ENCODE results near the gene MCF2L2.
A peak's percentile ranks its signal among the peaks of the same experiment; 100 is the strongest.

The MCF2L2 gene

GRCh38 chr3:183158551-183159006 lies 269.8 kb downstream of the MCF2L2 start:
- peak in 1 of 2 donors; percentile 30 for DNase-seq

GRCh38 chr3:183158113-183158512 lies 270.3 kb downstream of the MCF2L2 start:
- DNase-seq = no peak

GRCh38 chr3:183156266-183156665 lies 272.2 kb downstream of the MCF2L2 start:
- no peak for DNase-seq

- DNase-seq = no peak
Measured at GRCh38 chr3:183155499-183155898, 272.9 kb downstream of the MCF2L2 start.

- DNase-seq = no peak
Measured at GRCh38 chr3:183153210-183153950, 275.0 kb downstream of the MCF2L2 start.

- no peak for DNase-seq
Measured at GRCh38 chr3:183151821-183152351, 276.5 kb downstream of the MCF2L2 start.

- no peak for DNase-seq
Measured at GRCh38 chr3:183151086-183151485, 277.3 kb downstream of the MCF2L2 start.

GRCh38 chr3:183149915-183150750 lies 278.3 kb downstream of the MCF2L2 start:
- no peak for DNase-seq

GRCh38 chr3:183148056-183148455 lies 280.4 kb downstream of the MCF2L2 start:
- no peak for DNase-seq

- no peak for DNase-seq
Measured at GRCh38 chr3:183144363-183144762, 284.1 kb downstream of the MCF2L2 start.

GRCh38 chr3:183142199-183142598 lies 286.2 kb downstream of the MCF2L2 start:
- DNase-seq = no peak

GRCh38 chr3:183134844-183135243 lies 293.6 kb downstream of the MCF2L2 start:
- DNase-seq = no peak

- DNase-seq = no peak
Measured at GRCh38 chr3:183132409-183132808, 296.0 kb downstream of the MCF2L2 start.

- DNase-seq = no peak
Measured at GRCh38 chr3:183131735-183132134, 296.7 kb downstream of the MCF2L2 start.

GRCh38 chr3:183131186-183131725 lies 297.2 kb downstream of the MCF2L2 start:
- no peak for DNase-seq

- peak in 1 of 2 donors; percentile 1 for DNase-seq
Measured at GRCh38 chr3:183129243-183129642, 299.2 kb downstream of the MCF2L2 start.

- DNase-seq = no peak
Measured at GRCh38 chr3:183128709-183129108, 299.7 kb downstream of the MCF2L2 start.
